ENCODE data around the gene DNAH9. TPM values are rescaled to one million over a fixed set of nuclear protein-coding genes. Genes with fewer than 3 reads are reported as not detected.

Gene DNAH9
- total RNA-seq, 1 donor from 2014 or later: under 0.01 TPM

- peaks cover 4% of the 10 kb centered on the region for H3K36me3 ChIP-seq (ENCODE audit: control insufficient read depth, insufficient read depth, low read length)
- DNase-seq (ENCODE audit: low read depth) (no peak), FAIRE-seq (no peak)
- H3K27me3 ChIP-seq (ENCODE audit: control insufficient read depth, insufficient read depth, low read length): no peaks in the 10 kb centered on the region
- TF ChIP-seq CTCF (IDR thresholded peaks at IDR 0.05; ENCODE audit: insufficient read depth, low read length, severe bottlenecking): no peak
- H3K4me3 ChIP-seq (ENCODE audit: low read depth, low read length): no peak overlapping the region
Observed at GRCh38 chr17:11990363-11990983, 392.2 kb downstream of the DNAH9 start.

GRCh38 chr17:11991461-11991860 is 393.2 kb downstream of the DNAH9 start:
- DNase-seq (ENCODE audit: low read depth): no peak
- Histone ChIP-seq H3K36me3 (ENCODE audit: control insufficient read depth, insufficient read depth, low read length) (peaks cover 4% of the 10 kb centered on the region), H3K27me3 (ENCODE audit: control insufficient read depth, insufficient read depth, low read length) (no peaks in the 10 kb centered on the region), H3K4me3 (ENCODE audit: low read depth, low read length) (no peak overlapping the region)
- no peak for TF ChIP-seq CTCF (IDR thresholded peaks at IDR 0.05; ENCODE audit: insufficient read depth, low read length, severe bottlenecking)
- FAIRE-seq: no peak

GRCh38 chr17:11996722-11997146 is 398.5 kb downstream of the DNAH9 start:
- Histone ChIP-seq H3K4me3 (ENCODE audit: low read depth, low read length) (peak overlapping the region; percentile 97), H3K36me3 (ENCODE audit: control insufficient read depth, insufficient read depth, low read length) (peaks cover 3% of the 10 kb centered on the region), H3K27me3 (ENCODE audit: control insufficient read depth, insufficient read depth, low read length) (no peaks in the 10 kb centered on the region)
- TF ChIP-seq CTCF (IDR thresholded peaks at IDR 0.05; ENCODE audit: insufficient read depth, low read length, severe bottlenecking): peak; percentile 0
- DNase-seq (ENCODE audit: low read depth) (peak; percentile 46), FAIRE-seq (no peak)

- Histone ChIP-seq H3K27me3 (ENCODE audit: control insufficient read depth, insufficient read depth, low read length) (no peaks in the 10 kb centered on the region), H3K36me3 (ENCODE audit: control insufficient read depth, insufficient read depth, low read length) (peaks cover under 1% of the 10 kb centered on the region), H3K4me3 (ENCODE audit: low read depth, low read length) (peak within 1 kb of the TSS; percentile 97)
- no peak for FAIRE-seq
- peak; percentile 0 for TF ChIP-seq CTCF (IDR thresholded peaks at IDR 0.05; ENCODE audit: insufficient read depth, low read length, severe bottlenecking)
- peak; percentile 83 for DNase-seq (ENCODE audit: low read depth)
Observed at GRCh38 chr17:11997147-11997971, 399.1 kb downstream of the DNAH9 start, which contains the start of gene ZNF18. Gene ZNF18 (minus strand): TSS chr17:11997475. CDS start chr17:11992829, 4,646 bp downstream.

- peak overlapping the region; percentile 97 for H3K4me3 ChIP-seq (ENCODE audit: low read depth, low read length)
- DNase-seq (ENCODE audit: low read depth) (no peak), FAIRE-seq (no peak)
- H3K27me3 ChIP-seq (ENCODE audit: control insufficient read depth, insufficient read depth, low read length): no peaks in the 10 kb centered on the region
- TF ChIP-seq CTCF (IDR thresholded peaks at IDR 0.05; ENCODE audit: insufficient read depth, low read length, severe bottlenecking): no peak
- no peaks in the 10 kb centered on the region for H3K36me3 ChIP-seq (ENCODE audit: control insufficient read depth, insufficient read depth, low read length)
Observed at GRCh38 chr17:11997972-11998233, 399.6 kb downstream of the DNAH9 start.

Data from bronchial epithelial cell (primary cell).